Sciatic nerve (tissue), 2 donors: ENCODE data around the gene RASSF3. TPM values are rescaled to one million over a fixed set of nuclear protein-coding genes. Genes with fewer than 3 reads are reported as not detected.

ENCODE experiments used
- ATAC-seq: fragments of 200-7000 bp; cut with Tn5 transposase; one replicate; pipeline ENCODE4 v1.9.1; 2020; ENCODE audit warnings: mild to moderate bottlenecking, moderate library complexity
- DNase-seq: peaks from one replicate; pipeline ENCODE4 v3.0.0-alpha.2; 2020; ENCODE audit warnings: low spot score
- intact Hi-C: fragments of 100-400 bp; cut with DNase I; formaldehyde crosslinking; loops from one replicate; pipeline ENCODE4 v1.14.2; 2022
- total RNA-seq: library from RNA; stranded (reverse); fragmentation: NEBNext Ultra II Directional; extraction: Animal tissue kit (Norgen Biotek cat#: 25700); gene quantifications from one replicate; pipeline ENCODE4 v1.2.1, GENCODE V29; 2021
- donor health status: DM: no; HTN: no; CAD: no.
- donor health status: DM: no; HTN: no; CAD: no.

Gene RASSF3
- total RNA-seq, 1 donor from 2014 or later, result 49.3 TPM

DNA sequence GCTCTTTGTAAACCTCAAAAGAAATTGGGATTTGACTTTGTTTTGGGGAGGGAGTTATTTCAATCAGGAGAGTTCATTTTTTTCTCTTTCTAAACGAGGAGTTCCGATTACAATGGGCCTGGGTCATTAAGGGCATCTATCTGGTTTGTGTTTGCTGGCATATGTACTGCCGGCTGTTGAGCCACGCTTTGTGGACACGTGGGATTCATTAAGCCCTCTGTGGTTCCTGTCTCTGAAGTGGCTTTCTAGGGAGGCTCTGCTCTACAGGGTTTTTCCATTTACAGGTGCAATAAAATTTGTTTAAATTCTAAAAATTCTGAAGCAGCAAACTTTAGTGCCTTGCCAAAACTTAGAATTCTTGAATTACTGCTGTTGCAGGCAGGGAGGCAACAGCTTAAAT lies 91.0 kb downstream of the RASSF3 start:
- intact Hi-C loops, result no loop called here
- DNase-seq, result no peak
- no peak for ATAC-seq

DNA sequence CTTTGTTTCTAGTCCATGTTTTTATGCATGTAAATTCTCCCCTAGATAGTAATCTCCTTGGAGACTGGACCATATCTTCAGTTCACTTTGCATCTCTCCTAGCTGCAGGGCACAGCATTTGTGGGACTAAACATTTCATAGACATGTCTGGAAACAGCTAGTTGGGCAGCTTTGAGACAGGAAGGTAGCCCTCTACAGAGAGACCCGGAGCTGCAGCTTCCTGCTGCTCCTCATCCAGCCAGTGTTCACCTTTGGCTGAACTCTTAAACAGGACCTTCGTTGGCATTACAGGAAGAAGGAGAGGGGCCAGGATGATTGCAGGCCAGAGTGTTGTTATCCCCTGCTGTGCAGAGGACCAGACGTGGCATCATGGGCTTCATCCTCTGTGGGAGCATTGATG lies 96.0 kb downstream of the RASSF3 start:
- DNase-seq (no peak), ATAC-seq (no peak)
- intact Hi-C loops, result no loop called here

GRCh38 chr12:64706857-64707256 lies 96.6 kb downstream of the RASSF3 start:
- ATAC-seq, result no peak
- intact Hi-C loops, result no loop called here
- no peak for DNase-seq

GRCh38 chr12:64707362-64707761 lies 97.1 kb downstream of the RASSF3 start:
- DNase-seq (no peak), ATAC-seq (no peak)
- intact Hi-C loops, result no loop called here

GRCh38 chr12:64707926-64708325 lies 97.6 kb downstream of the RASSF3 start:
- DNase-seq (no peak), ATAC-seq (no peak)
- intact Hi-C loops, result no loop called here

DNA sequence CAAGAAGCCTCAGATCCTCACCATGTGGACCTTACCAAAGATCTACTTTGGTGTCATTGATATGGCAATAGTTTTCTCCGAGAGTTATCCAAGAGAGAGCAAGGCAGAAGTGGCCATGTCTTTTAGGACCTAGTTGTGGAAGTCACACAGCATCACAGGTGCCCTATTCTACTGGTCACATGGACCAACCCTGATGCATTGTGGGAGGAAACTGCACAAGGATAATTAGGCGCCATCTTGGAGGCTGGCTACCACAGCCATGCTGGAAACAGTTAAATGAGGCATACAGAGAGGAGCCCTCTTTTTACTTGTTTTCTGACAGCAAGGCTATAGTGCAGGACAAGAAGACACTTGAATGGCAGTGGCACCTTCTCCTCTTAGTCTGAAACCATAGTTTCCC lies 99.1 kb downstream of the RASSF3 start:
- no peak for ATAC-seq
- DNase-seq, result no peak
- intact Hi-C loops, result no loop called here

- DNase-seq (no peak), ATAC-seq (no peak)
- intact Hi-C loops, result no loop called here
These were observed 103.1 kb downstream of the RASSF3 start for GRCh38 chr12:64713376-64713775.

DNA sequence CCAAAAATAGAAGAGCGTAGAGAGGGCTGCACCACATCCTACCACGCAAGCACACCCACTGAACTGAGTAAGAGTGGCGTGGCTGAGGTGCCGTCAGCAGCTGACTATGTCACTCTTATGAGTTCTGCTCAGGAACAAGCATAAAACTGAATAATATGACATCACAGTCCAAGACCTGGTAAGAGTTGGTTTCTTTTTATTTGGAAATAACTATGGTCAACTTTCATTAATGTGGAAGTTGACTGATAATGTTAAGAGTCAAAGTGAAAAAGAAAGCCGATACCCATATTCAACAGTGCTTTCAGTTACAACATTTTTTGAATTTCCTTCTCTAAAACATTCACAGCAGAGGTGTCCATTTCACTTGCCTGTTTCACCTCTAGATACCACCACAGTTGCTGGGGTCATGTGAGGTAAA lies 104.3 kb downstream of the RASSF3 start:
- intact Hi-C loops, result no loop called here
- ATAC-seq (no peak), DNase-seq (no peak)

- ATAC-seq, result no peak
- intact Hi-C loops, result no loop called here
These were observed 106.1 kb downstream of the RASSF3 start for GRCh38 chr12:64716371-64716770.

GRCh38 chr12:64716839-64717455 lies 106.7 kb downstream of the RASSF3 start:
- intact Hi-C loops, result no loop called here
- DNase-seq, result no peak
- ATAC-seq, result no peak

More at GRCh38 chr12:64716371-64716770, 106.1 kb downstream of the RASSF3 start:
- no peak for DNase-seq

DNA sequence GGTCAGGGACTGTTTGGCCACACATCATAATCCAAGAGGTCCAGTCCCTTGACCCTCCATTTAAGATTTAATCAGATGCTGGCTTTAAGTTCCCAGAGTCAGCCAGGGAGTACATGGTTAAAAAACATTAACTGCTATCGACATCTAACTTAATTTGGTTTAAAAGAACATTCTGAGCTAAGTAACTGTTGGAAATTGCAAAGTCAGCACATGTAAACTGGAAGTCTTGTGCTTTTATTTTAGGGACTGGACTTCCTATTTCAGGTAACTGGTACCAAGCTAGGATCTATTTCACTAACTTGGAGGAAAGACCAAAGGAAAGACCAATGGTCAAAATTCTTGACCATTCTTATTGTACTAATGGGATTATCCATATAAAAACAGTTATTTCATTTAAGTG lies 108.4 kb downstream of the RASSF3 start:
- intact Hi-C loops, result no loop called here
- ATAC-seq (no peak), DNase-seq (no peak)

GRCh38 chr12:64720884-64721283 lies 110.6 kb downstream of the RASSF3 start:
- intact Hi-C loops, result no loop called here
- no peak for DNase-seq

GRCh38 chr12:64722835-64723234 lies 112.5 kb downstream of the RASSF3 start:
- no peak for DNase-seq
- ATAC-seq, result no peak
- intact Hi-C loops, result no loop called here

More at GRCh38 chr12:64720884-64721283, 110.6 kb downstream of the RASSF3 start:
- ATAC-seq, result no peak

GRCh38 chr12:64723630-64724029 lies 113.3 kb downstream of the RASSF3 start:
- DNase-seq (no peak), ATAC-seq (no peak)
- intact Hi-C loops, result no loop called here

- DNase-seq, result no peak
- ATAC-seq, result no peak
These were observed 114.0 kb downstream of the RASSF3 start for GRCh38 chr12:64724201-64724745.

DNA sequence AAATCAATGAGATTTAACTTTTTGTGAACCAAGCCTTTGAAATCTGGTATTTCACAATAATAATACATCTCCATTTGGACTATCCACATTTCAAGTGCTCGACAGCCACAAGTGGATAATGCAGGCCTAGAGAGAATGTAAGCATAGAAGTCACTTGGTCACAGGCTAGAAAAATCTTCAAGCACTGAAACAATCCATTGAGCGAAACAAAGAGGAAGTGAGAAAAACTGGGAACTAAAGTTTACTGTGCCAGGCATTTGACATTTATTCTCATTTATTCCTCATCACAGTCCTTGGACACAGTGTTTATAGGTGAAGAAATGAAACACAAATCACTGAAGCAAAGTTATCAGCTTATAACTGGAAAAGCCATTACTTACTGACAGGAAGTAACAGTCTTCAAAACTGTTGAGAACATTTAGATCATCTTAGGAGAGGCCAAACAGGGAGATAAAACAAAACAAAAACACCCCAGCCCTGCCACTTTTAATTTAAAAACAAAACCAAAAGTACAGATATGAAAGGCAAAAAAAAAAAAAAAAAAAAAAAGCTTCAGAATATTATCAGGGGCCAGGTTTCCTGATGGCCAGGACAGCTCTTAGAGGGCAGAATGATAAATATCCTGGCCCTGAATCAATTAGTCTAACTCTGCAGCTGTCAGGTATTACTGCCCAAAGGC lies 119.8 kb downstream of the RASSF3 start:
- intact Hi-C loops, result no loop called here
- DNase-seq (no peak), ATAC-seq (no peak)

More at GRCh38 chr12:64724201-64724745, 114.0 kb downstream of the RASSF3 start:
- intact Hi-C loops, result no loop called here

DNA sequence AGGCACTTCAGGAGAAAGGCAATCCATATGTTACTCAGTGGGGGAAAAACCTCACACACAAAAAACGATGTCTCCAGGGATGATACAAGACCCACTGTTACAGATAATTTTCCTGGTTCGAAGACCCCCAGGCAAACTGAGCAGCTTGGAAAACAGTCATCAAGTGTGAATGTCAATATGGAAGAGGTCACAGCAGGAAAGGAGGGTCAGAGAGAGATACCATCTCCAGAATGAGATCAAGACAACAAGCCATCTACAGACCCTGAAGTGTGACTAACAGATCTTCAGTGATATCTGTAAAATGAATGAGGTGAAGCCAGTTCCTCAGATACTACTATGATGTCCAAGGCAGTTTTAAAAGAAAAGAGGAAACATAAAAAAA lies 120.3 kb downstream of the RASSF3 start:
- intact Hi-C loops, result no loop called here
- DNase-seq (no peak), ATAC-seq (no peak)

GRCh38 chr12:64731683-64732082 lies 121.4 kb downstream of the RASSF3 start:
- DNase-seq (no peak), ATAC-seq (no peak)
- intact Hi-C loops, result no loop called here

GRCh38 chr12:64733857-64734256 lies 123.6 kb downstream of the RASSF3 start:
- intact Hi-C loops, result no loop called here
- ATAC-seq (no peak), DNase-seq (no peak)

GRCh38 chr12:64735442-64735841 lies 125.1 kb downstream of the RASSF3 start:
- ATAC-seq, result no peak
- intact Hi-C loops, result no loop called here
- DNase-seq, result no peak

DNA sequence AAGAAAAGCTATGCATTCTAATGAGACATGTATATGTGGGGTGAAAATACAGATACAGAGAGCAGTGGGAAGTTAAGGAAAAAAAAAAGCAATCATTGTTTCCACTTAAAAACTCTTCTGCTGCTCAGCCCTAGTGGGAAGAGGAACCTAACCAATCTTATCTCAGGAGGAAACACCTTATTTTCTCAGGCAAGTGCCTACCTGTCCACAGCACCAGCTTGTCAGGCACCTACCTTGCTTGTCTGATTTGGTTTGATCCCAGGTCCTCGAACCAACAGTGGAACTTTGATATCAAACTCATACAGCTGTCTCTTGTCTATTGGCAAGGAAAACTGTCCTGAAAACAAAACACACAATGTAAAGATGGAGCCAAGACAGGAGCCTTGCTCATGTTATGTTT lies 126.5 kb downstream of the RASSF3 start:
- ATAC-seq (no peak), DNase-seq (no peak)
- intact Hi-C loops, result no loop called here
